OCI-LY1 (cell line): ENCODE results near the gene CACNA2D3.

Experiments used
- EZH2 ChIP-seq: fragments of 200-600 bp; sonication (generic), shearing (Covaris generic); IDR thresholded peaks from 2 replicates; pipeline ENCODE4 v1.8.0; 2017; ENCODE audit warnings: borderline replicate concordance, mixed run types, mild to moderate bottlenecking, antibody characterized with exemption, low read length, moderate library complexity, mixed read lengths
- TF ChIP-seq, protein P1 (sequence below): fragments of 200-600 bp; sonication (generic), shearing (Covaris generic); IDR thresholded peaks from 2 replicates; pipeline ENCODE4 v1.5.1; 2017; ENCODE audit warnings: mild to moderate bottlenecking, antibody characterized with exemption, low read length, moderate library complexity, mixed read lengths

DNA sequence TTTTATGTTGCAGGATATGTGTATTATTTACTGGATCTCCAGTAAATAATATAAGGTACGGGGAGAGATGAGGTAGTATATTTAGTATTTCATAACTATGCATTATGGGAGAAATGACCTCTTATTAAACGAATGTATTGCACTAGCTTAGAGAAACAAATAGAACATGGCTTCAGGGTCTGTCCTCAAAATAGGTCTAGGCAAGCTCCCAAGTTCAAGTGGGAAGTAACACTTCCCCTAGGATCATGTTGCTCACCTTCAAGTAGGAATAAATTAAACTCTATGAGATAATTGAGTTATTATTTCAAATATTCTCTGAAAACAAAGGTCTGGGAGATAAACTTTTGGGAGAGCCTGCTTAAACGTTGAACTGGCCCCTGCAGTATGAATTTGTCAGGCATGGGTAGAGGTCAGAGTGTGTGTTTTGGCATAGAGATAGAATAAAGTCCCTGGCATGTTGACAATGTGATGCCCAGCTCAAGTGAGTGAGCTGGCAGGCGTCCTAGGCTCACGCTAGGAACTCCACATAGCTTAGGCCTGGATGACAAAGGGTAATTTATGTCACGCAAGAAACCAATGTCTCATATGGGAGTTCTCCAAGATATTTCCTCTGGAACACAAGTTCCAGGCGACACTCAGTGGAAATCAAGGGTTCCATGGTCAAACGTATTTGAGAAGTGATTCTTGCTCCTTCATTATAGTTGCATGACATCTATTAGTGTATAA, 236.8 kb downstream of the CACNA2D3 start:
- TF ChIP-seq, protein P1, sequence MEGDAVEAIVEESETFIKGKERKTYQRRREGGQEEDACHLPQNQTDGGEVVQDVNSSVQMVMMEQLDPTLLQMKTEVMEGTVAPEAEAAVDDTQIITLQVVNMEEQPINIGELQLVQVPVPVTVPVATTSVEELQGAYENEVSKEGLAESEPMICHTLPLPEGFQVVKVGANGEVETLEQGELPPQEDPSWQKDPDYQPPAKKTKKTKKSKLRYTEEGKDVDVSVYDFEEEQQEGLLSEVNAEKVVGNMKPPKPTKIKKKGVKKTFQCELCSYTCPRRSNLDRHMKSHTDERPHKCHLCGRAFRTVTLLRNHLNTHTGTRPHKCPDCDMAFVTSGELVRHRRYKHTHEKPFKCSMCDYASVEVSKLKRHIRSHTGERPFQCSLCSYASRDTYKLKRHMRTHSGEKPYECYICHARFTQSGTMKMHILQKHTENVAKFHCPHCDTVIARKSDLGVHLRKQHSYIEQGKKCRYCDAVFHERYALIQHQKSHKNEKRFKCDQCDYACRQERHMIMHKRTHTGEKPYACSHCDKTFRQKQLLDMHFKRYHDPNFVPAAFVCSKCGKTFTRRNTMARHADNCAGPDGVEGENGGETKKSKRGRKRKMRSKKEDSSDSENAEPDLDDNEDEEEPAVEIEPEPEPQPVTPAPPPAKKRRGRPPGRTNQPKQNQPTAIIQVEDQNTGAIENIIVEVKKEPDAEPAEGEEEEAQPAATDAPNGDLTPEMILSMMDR: no peak
- TF ChIP-seq EZH2: no peak
